Measurements from ENCODE around the gene KCNG4.

DNA sequence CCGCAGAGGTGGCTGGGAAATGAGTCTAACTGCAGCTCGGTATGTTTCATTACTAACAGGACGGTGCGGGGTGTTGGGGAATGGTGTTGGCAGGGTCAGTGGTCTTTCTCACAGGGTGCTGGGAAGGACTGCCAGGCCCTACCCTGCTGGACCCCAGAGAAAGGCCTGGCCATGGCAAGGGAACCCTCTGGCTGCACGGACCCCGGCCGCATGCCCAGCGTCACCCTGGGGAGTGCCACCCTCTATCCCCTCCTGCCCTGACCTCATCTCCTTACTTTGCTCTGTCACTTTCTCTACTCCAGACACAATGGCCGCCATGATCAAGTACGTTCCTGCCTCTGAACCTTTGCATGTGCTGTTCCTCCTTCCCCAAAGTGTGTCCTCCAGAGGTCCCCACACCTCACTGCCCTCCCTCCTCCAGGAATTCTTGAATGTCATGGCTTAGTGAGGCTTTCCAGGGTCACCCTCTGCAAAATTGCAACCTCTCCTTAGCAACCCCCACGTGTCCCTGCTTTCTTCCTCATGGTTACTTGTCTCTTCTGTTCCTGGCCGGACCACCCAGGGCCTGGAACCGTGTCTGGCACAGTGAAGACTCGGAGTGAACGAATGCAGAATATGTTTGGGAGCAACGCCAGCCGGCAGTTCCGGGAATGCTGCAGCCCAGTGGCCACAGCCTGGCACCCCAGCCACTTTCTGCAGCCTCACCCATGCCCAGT lies 33.7 kb downstream of the KCNG4 start:
- TF ChIP-seq, protein P1, sequence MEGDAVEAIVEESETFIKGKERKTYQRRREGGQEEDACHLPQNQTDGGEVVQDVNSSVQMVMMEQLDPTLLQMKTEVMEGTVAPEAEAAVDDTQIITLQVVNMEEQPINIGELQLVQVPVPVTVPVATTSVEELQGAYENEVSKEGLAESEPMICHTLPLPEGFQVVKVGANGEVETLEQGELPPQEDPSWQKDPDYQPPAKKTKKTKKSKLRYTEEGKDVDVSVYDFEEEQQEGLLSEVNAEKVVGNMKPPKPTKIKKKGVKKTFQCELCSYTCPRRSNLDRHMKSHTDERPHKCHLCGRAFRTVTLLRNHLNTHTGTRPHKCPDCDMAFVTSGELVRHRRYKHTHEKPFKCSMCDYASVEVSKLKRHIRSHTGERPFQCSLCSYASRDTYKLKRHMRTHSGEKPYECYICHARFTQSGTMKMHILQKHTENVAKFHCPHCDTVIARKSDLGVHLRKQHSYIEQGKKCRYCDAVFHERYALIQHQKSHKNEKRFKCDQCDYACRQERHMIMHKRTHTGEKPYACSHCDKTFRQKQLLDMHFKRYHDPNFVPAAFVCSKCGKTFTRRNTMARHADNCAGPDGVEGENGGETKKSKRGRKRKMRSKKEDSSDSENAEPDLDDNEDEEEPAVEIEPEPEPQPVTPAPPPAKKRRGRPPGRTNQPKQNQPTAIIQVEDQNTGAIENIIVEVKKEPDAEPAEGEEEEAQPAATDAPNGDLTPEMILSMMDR (IDR thresholded peaks at IDR 0.05), result no peak
- no peak for TF ChIP-seq POLR2A (IDR thresholded peaks at IDR 0.05)

Measured in ovary (tissue), 3 donors.